ENCODE data around the gene BRD2. TPM values are rescaled to one million over a fixed set of nuclear protein-coding genes. Genes with fewer than 3 reads are reported as not detected.
A peak's percentile ranks its signal among the peaks of the same experiment; 100 is the strongest.

Gene BRD2
- total RNA-seq, 1 experiment from 2014 or later: 222 TPM

DNA sequence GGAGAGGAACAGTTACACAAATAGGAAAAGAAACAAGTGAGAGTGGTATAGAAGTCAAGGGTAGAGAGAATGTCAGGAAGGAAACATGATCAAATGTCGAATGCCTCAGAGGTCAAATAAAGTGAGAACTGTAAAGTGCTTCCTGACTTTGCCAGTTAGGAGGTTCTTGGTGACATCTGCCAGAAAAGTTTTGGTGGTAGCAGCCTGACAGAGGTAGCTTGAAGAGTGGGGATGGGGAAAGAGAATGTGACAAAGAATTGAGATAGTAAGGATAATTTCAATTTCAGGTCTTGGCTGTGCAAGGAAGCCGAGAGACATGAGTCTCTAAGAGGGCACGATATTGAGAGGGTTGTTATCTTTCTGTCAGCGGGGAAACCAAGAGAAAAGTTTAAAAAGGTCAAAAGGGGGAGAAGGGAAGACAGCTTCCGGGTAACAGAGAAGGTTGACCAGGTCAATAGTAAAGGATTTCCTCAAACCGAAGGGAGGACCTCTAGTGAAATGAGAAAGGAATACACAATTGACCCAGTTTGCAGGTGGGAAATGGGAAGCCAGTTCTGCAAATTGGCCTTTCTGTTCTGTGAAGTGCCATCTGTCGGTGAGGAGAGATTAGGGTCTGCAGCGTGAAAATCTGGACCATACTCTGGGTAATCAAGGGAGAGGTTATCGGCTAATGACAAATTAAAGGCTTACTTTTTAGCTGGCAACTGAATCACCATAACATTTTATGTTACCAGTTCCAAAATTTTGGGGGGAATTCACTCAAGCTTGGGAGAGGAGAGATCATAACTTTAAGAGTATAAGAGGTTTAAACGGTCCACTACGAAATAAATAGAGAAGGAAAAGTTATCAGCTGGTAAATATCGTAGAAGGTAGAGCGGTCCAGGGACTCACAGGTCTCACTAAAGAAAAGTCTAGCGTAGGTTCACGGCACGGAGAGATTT, 973 bp upstream of the BRD2 start:
- Mint-ChIP-seq H3K4me1 (peaks cover 10% of the 10 kb centered on the region), H3K27me3 (ENCODE audit: low read depth) (peaks cover 4% of the 10 kb centered on the region; the same call in 1 of the 2 replicates), H3K36me3 (peaks cover 23% of the 10 kb centered on the region), H3K27ac (peak overlapping the region; percentile 81), H3K4me3 (peak overlapping the region; percentile 98), H3K9me3 (no peaks in the 10 kb centered on the region)
- TF ChIP-seq ZNF416 (CRISPR knock-in tag; IDR thresholded peaks at IDR 0.05) (no peak), ETV6 (CRISPR knock-in tag; IDR thresholded peaks at IDR 0.05) (peak; percentile 74)
- ChIA-PET POLR2A (interaction anchor here (0.6 to 7.0 kb wide), 5 partner anchors 10 to 73 kb away, joined by 3 to 146 read pairs (median 5); partner anchors contain the start of gene HLA-DMA), CTCF (interaction anchor here (0.6 to 11.8 kb wide), 17 partner anchors 13 to 129 kb away, joined by 3 to 205 read pairs (median 5); partner anchors contain the start of genes HLA-DMA, HLA-DMB, PSMB9 and TAP1)
- peak; percentile 43 for DNase-seq (ENCODE audit: low spot score)
- ATAC-seq: no peak

DNA sequence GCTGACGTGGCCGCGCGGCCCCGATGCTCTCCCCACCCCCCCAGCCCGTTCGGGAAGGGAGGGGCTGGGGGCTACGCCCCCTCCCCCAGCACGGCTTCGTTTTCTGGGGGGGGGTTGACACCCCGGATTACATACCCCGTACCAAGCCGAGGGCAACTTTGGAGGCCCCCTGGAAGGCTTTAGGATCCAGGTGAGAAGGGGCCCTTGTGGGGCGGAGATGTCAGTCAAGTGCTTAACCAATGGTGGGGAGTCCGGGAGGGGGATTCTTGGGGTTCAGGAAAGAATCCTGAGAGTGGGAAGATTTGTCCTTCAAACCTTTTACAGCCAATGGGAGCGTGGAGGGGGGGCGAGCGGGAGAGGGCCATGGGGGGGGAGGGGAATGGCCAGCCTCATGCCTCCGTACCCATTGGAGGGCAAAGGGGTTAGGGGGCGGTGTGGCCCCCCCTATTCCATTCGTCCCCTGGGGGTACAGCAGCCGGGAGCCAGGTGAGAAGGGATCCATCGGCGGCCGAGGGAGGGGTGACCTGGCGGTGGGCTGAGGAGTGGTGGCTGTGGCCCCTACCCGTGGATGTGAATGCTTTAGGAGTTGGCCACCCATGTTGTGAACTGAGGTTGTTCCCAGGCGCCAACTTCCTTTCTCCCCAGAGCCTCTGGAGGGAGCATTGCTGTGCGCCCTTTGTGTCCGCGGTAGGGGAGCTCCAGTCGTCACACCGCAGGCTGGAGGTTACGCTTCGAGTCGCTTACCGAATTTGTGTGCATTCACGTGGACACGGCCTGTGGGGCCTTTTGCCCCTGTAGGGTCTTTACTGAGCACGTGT, 682 bp downstream of the BRD2 start:
- POLR2A ChIA-PET: interaction anchor here (0.6 to 7.0 kb wide), 5 partner anchors 13 to 251 kb away, joined by 3 to 146 read pairs (median 5); no protein-coding TSS in a partner anchor
- H3K9me3 Mint-ChIP-seq: no peaks in the 10 kb centered on the region
- ATAC-seq (peak; percentile 4), DNase-seq (ENCODE audit: low spot score) (peak; percentile 82)
- H3K27me3 Mint-ChIP-seq (ENCODE audit: low read depth): peaks cover 4% of the 10 kb centered on the region; the same call in 1 of the 2 replicates
- CTCF ChIA-PET: interaction anchor here (0.6 to 11.8 kb wide), 8 partner anchors 15 to 416 kb away, joined by 3 to 205 read pairs (median 8); partner anchors contain the start of genes HLA-DMA and TAP2
- peaks cover 40% of the 10 kb centered on the region for H3K36me3 Mint-ChIP-seq
- H3K27ac Mint-ChIP-seq: peak overlapping the region; percentile 100
- peaks cover 10% of the 10 kb centered on the region for H3K4me1 Mint-ChIP-seq
- peak overlapping the region; percentile 98 for H3K4me3 Mint-ChIP-seq
- TF ChIP-seq, protein P1, sequence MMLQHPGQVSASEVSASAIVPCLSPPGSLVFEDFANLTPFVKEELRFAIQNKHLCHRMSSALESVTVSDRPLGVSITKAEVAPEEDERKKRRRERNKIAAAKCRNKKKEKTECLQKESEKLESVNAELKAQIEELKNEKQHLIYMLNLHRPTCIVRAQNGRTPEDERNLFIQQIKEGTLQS (CRISPR knock-in tag; conservative IDR thresholded peaks at IDR 0.05): no peak
- TF ChIP-seq, protein P2, sequence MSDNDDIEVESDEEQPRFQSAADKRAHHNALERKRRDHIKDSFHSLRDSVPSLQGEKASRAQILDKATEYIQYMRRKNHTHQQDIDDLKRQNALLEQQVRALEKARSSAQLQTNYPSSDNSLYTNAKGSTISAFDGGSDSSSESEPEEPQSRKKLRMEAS (CRISPR knock-in tag; IDR thresholded peaks at IDR 0.05): peak; percentile 67
- TF ChIP-seq JUN (CRISPR knock-in tag; IDR thresholded peaks at IDR 0.05): peak; percentile 86; the same call in 1 of the 2 replicates
- TF ChIP-seq ETV6 (CRISPR knock-in tag; IDR thresholded peaks at IDR 0.05): peak; percentile 13; the same call in 1 of the 2 replicates
- TF ChIP-seq, protein P3, sequence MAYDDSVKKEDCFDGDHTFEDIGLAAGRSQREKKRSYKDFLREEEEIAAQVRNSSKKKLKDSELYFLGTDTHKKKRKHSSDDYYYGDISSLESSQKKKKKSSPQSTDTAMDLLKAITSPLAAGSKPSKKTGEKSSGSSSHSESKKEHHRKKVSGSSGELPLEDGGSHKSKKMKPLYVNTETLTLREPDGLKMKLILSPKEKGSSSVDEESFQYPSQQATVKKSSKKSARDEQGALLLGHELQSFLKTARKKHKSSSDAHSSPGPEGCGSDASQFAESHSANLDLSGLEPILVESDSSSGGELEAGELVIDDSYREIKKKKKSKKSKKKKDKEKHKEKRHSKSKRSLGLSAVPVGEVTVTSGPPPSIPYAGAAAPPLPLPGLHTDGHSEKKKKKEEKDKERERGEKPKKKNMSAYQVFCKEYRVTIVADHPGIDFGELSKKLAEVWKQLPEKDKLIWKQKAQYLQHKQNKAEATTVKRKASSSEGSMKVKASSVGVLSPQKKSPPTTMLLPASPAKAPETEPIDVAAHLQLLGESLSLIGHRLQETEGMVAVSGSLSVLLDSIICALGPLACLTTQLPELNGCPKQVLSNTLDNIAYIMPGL (CRISPR knock-in tag; IDR thresholded peaks at IDR 0.05): no peak
- TF ChIP-seq, protein P4, sequence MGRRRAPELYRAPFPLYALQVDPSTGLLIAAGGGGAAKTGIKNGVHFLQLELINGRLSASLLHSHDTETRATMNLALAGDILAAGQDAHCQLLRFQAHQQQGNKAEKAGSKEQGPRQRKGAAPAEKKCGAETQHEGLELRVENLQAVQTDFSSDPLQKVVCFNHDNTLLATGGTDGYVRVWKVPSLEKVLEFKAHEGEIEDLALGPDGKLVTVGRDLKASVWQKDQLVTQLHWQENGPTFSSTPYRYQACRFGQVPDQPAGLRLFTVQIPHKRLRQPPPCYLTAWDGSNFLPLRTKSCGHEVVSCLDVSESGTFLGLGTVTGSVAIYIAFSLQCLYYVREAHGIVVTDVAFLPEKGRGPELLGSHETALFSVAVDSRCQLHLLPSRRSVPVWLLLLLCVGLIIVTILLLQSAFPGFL (CRISPR knock-in tag; IDR thresholded peaks at IDR 0.05; ENCODE audit: borderline replicate concordance): peak; percentile 11; the same call in 1 of the 2 replicates
- TF ChIP-seq, protein P5, sequence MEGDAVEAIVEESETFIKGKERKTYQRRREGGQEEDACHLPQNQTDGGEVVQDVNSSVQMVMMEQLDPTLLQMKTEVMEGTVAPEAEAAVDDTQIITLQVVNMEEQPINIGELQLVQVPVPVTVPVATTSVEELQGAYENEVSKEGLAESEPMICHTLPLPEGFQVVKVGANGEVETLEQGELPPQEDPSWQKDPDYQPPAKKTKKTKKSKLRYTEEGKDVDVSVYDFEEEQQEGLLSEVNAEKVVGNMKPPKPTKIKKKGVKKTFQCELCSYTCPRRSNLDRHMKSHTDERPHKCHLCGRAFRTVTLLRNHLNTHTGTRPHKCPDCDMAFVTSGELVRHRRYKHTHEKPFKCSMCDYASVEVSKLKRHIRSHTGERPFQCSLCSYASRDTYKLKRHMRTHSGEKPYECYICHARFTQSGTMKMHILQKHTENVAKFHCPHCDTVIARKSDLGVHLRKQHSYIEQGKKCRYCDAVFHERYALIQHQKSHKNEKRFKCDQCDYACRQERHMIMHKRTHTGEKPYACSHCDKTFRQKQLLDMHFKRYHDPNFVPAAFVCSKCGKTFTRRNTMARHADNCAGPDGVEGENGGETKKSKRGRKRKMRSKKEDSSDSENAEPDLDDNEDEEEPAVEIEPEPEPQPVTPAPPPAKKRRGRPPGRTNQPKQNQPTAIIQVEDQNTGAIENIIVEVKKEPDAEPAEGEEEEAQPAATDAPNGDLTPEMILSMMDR (IDR thresholded peaks at IDR 0.05): no peak
- TF ChIP-seq SMAD4 (CRISPR knock-in tag; IDR thresholded peaks at IDR 0.05): 0 out of 2 replicates have a peak, but pooled peaks have one; percentile 6
- no peak for TF ChIP-seq EMX1 (CRISPR knock-in tag; IDR thresholded peaks at IDR 0.05)
- TF ChIP-seq FOXK1 (CRISPR knock-in tag; IDR thresholded peaks at IDR 0.05): peak; percentile 48; the same call in 1 of the 2 replicates
- peak; percentile 65; the same call in 1 of the 2 replicates for TF ChIP-seq TEAD4 (CRISPR knock-in tag; IDR thresholded peaks at IDR 0.05)
- TF ChIP-seq, protein P6, sequence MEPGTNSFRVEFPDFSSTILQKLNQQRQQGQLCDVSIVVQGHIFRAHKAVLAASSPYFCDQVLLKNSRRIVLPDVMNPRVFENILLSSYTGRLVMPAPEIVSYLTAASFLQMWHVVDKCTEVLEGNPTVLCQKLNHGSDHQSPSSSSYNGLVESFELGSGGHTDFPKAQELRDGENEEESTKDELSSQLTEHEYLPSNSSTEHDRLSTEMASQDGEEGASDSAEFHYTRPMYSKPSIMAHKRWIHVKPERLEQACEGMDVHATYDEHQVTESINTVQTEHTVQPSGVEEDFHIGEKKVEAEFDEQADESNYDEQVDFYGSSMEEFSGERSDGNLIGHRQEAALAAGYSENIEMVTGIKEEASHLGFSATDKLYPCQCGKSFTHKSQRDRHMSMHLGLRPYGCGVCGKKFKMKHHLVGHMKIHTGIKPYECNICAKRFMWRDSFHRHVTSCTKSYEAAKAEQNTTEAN (CRISPR knock-in tag; IDR thresholded peaks at IDR 0.05): no peak
- peak; percentile 92 for TF ChIP-seq ZNF423 (CRISPR knock-in tag; IDR thresholded peaks at IDR 0.05)
- TF ChIP-seq GABPB1 (CRISPR knock-in tag; IDR thresholded peaks at IDR 0.05): 0 out of 2 replicates have a peak, but pooled peaks have one; percentile 8
- TF ChIP-seq, protein P7, sequence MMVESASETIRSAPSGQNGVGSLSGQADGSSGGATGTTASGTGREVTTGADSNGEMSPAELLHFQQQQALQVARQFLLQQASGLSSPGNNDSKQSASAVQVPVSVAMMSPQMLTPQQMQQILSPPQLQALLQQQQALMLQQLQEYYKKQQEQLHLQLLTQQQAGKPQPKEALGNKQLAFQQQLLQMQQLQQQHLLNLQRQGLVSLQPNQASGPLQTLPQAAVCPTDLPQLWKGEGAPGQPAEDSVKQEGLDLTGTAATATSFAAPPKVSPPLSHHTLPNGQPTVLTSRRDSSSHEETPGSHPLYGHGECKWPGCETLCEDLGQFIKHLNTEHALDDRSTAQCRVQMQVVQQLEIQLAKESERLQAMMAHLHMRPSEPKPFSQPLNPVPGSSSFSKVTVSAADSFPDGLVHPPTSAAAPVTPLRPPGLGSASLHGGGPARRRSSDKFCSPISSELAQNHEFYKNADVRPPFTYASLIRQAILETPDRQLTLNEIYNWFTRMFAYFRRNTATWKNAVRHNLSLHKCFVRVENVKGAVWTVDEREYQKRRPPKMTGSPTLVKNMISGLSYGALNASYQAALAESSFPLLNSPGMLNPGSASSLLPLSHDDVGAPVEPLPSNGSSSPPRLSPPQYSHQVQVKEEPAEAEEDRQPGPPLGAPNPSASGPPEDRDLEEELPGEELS (CRISPR knock-in tag; IDR thresholded peaks at IDR 0.05): no peak
- peak; percentile 54 for TF ChIP-seq SP1 (CRISPR knock-in tag; conservative IDR thresholded peaks at IDR 0.05)
- TF ChIP-seq PRRX2 (CRISPR knock-in tag; IDR thresholded peaks at IDR 0.05): no peak
- TF ChIP-seq NFE2L1 (CRISPR knock-in tag; IDR thresholded peaks at IDR 0.05): peak; percentile 45
- TF ChIP-seq MXD4 (CRISPR knock-in tag; IDR thresholded peaks at IDR 0.05; ENCODE audit: borderline replicate concordance): no peak
- TF ChIP-seq ELF4 (CRISPR knock-in tag; IDR thresholded peaks at IDR 0.05; ENCODE audit: low read depth): no peak

Data from WTC11 (cell line).